GM21526 (cell line): ENCODE measurements around the gene RNH1.
"Not testable (repeated sequence)": the region's sequence is repeated elsewhere in the genome, so short reads cannot be mapped to it uniquely, and the experiment has no call there.

Experiments used
- ATAC-seq: cut with Tn5 transposase; IDR thresholded peaks from one replicate; pipeline ENCODE4 v1.9.1; 2021; ENCODE audit warnings: moderate library complexity; ENCODE audit not compliant: unreplicated experiment, low FRiP score

Gene RNH1

DNA sequence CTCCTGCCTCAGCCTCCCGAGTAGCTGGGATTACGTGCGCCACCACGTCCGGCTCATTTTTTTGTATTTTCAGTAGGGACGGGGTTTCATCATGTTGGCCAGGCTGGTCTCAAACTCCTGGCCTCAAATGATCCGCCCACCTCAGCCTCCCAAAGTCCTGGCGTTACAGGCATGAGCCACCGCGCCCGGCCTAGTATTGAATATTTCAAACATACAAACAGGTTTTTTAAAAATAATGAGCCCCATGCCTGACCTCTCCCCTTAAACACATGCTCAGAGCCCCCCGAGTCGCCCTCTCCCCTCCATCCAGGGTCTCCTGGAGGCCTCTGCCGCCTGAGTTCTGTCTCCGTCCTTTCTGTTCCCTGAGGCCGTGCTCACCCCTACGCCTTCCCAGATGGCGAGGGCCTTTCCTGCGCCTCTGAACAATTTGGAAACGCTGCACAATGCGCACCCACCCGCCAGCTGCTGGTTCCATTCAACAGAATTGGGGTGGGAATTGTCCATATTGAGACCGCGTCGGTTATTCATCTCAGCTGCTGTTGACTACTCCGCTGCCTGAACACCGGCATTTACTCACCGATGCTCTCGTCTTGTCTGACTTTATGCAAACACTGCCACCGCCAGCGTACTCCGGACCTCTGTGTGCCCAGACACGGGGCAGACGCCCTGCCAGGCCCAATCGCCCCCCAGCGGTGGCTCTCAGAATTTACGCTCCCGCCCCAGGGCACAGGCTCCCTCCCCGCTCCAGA lies 13.6 kb upstream of the RNH1 start:
- ATAC-seq = no peak

- peak; percentile 59 for ATAC-seq
Observed at GRCh38 chr11:518463-519202, 11.6 kb upstream of the RNH1 start.

GRCh38 chr11:516918-517685 lies 10.1 kb upstream of the RNH1 start:
- ATAC-seq = not testable (repeated sequence)

GRCh38 chr11:516400-516799 lies 9.4 kb upstream of the RNH1 start:
- ATAC-seq = no peak

GRCh38 chr11:515131-515530 lies 8.1 kb upstream of the RNH1 start:
- ATAC-seq = no peak

DNA sequence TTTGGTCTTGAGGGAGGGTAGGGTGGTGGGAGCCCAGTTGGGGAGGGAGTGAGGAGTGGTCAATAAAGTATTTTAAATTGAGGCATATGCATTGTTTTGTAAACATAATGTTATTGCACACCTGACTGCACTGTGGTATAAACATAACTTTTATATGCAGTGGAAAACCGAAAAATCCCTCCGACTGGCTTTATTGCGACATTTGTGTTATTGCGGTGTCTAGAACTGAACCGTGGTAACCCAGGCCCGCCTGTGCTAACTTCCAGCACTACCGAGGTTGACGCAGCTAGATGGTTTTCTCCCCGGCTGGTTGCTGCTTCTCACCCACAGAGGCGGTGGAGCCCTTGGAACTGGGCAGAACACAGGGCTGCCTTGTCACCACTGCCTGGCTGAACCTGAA lies 7.6 kb upstream of the RNH1 start:
- no peak for ATAC-seq

- no peak for ATAC-seq
Observed at GRCh38 chr11:512761-513595, 5.9 kb upstream of the RNH1 start.

DNA sequence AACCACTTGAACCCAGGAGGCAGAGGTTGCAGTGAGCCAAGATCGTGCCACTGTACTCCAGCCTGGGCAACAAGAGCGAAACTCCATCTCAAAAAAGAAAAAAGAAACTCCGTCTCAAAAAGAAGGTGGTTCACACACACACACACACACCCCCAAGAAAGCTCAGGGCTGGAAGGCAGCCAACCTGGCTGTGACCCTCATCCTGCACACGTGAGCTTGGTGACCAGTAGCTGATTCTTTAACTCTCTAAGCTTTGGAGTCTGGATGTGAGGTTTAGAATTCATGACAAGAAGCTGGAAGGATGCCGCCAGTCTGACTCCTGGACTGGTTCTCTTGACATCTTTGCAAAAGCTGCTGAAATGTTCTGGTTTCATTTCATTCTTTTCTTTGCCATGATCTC lies 1.9 kb upstream of the RNH1 start:
- no peak for ATAC-seq

DNA sequence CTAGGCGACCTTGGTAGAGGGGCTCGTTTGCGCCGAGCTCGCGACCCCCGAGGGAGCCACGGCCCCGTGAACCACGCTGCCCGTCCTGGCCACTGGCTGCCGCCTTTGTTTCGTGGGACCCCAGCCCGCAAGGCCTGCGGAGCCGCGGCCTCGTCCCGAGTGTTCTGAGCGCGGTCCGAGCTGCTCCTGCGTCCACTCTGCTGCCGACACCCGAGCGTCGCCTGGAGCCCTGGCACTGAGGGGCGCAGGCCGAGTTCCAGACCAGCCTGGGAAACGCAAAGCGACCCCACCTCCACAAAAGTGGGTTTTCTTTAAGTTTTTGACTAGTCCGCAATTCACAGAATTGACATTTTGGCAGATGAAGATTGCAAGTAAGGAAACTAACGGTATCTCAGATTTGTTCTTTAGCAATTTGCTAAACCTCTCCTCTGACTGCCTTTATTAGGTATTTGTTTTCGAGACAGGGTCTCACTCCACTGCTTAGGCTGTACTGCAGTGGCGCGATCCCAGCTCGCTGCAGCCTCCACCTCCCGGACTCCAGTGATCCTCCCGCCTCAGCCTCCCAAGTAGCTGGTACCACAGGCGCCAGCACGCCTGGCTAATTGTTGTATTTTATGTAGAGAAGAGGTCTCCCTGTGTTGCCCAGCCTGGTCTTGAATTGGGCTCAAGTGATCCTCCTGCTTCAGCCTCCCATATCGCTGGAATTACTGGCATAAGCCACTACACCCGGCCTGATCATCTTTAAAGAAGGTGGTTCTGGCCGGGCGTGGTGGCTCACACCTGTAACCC lies 879 bp upstream of the RNH1 start:
- peak; percentile 1 for ATAC-seq

DNA sequence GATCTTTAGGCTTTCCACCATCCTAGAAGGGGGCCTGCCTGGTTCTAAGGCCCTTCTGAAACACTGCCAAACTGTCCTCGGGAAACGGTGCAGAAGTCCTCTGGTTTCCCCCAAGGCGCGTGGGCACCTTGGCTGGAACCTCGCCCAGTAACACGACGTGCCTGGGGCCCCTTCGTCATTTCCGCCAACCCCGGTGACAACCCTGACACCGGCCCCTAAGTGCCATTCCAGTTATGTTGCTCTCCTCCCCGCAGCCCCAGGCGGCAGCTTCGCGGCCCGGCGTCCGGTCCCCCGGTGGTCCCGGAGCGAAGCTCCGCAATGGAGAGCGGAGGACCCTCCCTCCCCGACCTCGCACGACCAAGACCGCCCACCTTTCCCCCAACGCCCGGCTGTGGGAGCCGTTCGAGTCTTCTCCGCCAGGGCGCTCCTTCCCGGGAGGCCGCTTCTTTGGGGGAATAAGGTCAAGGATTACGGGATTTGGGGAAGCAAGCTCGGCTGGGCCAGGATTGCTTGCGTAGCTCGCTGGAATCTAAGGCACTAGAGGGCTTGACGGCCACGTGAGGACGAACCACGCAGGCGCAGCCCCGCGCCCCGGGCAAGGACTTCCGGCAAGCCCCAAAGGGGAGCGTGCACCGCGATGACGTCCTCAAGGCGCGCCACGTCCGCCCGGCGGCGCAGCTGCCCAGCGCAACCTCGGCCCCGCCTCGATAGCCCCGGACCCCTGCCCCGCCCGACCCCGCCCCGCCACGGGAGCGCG lies 626 bp downstream of the RNH1 start:
- peak; percentile 54 for ATAC-seq

DNA sequence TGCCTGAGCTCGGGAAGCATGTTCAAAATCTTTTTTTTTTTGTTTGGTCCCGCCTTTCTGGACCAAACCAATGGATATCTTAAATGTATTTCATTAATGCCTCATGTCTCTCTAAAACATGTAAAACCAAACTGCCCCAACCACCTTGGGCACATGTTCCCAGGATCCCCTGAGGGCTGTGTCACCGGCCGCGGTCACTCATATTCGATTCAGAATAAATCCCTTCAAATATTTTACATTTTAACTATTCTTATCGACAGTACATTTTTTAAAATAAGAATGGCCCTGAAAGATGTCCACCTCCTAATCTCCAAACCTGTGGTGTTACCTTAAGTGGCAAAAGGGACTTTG lies 2.1 kb downstream of the RNH1 start:
- ATAC-seq = no peak

- no peak for ATAC-seq
Observed at GRCh38 chr11:504053-504993, 2.7 kb downstream of the RNH1 start.

- no peak for ATAC-seq
Observed at GRCh38 chr11:503179-503981, 3.7 kb downstream of the RNH1 start.

GRCh38 chr11:502288-503178 lies 4.5 kb downstream of the RNH1 start:
- no peak for ATAC-seq

DNA sequence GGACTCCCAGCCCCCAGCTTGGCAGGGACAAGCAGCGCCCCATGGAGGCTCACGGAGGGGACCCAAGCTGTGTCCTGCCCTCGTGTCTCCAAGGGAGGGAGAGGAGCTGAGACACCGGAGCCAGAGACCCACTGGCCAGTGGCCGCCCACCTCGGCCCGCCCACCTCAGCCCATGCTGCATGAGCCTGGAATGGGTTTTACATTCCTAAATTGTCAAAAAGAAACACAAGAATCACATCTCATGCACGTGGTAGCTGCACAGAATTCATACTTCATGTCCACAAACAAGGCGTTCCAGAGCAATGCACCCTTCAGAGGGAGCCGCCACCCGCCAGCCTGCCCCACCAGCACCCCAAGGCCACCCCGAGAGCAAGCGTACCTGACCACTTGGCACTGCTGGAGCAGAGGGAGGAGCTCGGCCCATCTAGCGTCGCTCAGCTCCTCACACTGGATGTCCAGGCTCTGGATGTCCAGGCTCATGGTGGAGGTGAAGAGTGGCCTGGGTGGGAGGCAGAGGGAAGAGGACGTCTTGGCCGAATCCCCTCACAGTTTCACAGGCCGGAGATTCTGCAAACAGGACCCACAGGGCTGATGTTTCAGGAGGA lies 5.3 kb downstream of the RNH1 start:
- no peak for ATAC-seq
